Osteoblast (primary cell): ENCODE measurements around the gene ZNF140. TPM values are rescaled to one million over a fixed set of nuclear protein-coding genes. Genes with fewer than 3 reads are reported as not detected.

ENCODE experiments used
- DNase-seq: peaks from one replicate; pipeline ENCODE4 v3.0.0; 2011; ENCODE audit warnings: low spot score, mixed read lengths; ENCODE audit not compliant: insufficient read length; ENCODE audit errors: missing footprints
- H2AFZ ChIP-seq: 2 replicates; pipeline ENCODE4 v1.6.0; 2011; ENCODE audit warnings: mild to moderate bottlenecking, low read length
- H3K27ac ChIP-seq: 2 replicates; pipeline ENCODE4 v1.5.1; 2011; ENCODE audit warnings: mild to moderate bottlenecking, low read depth, low read length, moderate library complexity
- H3K27me3 ChIP-seq: 2 replicates; pipeline ENCODE4 v1.6.0; 2012; ENCODE audit warnings: mild to moderate bottlenecking, control low read depth, inconsistent platforms, low read length, moderate library complexity; ENCODE audit not compliant: insufficient read depth
- H3K36me3 ChIP-seq: 2 replicates; pipeline ENCODE4 v1.5.1; 2011; ENCODE audit warnings: mild to moderate bottlenecking, low read length, control low read depth, moderate library complexity; ENCODE audit not compliant: insufficient read depth
- H3K4me1 ChIP-seq: 2 replicates; pipeline ENCODE4 v1.5.1; 2011; ENCODE audit warnings: mild to moderate bottlenecking, low read length, control low read depth, moderate library complexity; ENCODE audit not compliant: insufficient read depth
- H3K4me2 ChIP-seq: 2 replicates; pipeline ENCODE4 v1.6.0; 2011; ENCODE audit warnings: mild to moderate bottlenecking, low read length; ENCODE audit not compliant: insufficient read depth
- H3K4me3 ChIP-seq: fragments of 200-600 bp; sonication (generic); 3 replicates; pipeline ENCODE4 v1.5.1; 2012; ENCODE audit warnings: mild to moderate bottlenecking, low read length, inconsistent platforms; ENCODE audit not compliant: insufficient read depth
- H3K79me2 ChIP-seq: 2 replicates; pipeline ENCODE4 v1.6.0; 2012; ENCODE audit warnings: mild to moderate bottlenecking, low read length, control low read depth, inconsistent platforms; ENCODE audit not compliant: insufficient read depth
- H3K9me3 ChIP-seq: 2 replicates; pipeline ENCODE4 v1.5.1; 2011; ENCODE audit warnings: low read depth, low read length, control low read depth
- H4K20me1 ChIP-seq: 2 replicates; pipeline ENCODE4 v1.6.0; 2012; ENCODE audit warnings: mild to moderate bottlenecking, low read length, control low read depth; ENCODE audit not compliant: insufficient read depth
- CTCF ChIP-seq: IDR thresholded peaks from 2 replicates; pipeline ENCODE4 v1.5.1; 2011; ENCODE audit warnings: mild to moderate bottlenecking, low read depth, low read length, moderate library complexity; ENCODE audit errors: extremely low read depth
- total RNA-seq: library from RNA; depleted of rRNA; stranded (reverse); fragments of >200 nt; gene quantifications from 2 replicates; pipeline ENCODE4 v1.2.3, GENCODE V29; 2012

Gene ZNF140
- total RNA-seq, 1 donor, result 21.0 TPM

DNA sequence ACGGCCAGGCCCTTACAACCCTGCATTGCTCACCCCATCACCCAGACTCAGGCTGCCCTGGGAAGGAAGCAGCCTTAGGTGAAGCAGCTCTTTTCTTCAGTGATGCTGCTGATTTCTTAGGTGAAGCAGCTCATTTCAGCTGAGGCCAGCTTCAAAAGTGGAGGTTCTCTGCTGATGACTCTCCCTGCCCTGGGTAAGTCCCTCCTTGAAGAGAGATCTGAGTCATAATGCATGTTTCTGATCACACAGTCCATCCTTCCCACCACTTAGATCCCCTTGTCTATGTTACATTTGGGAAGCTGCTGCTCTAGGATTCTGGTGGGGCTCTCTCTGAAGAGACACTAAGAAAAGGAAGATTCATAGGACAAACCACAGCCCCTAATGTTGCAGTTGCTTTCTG is 17.2 kb upstream of the ZNF140 start:
- DNase-seq, result no peak
- Histone ChIP-seq H3K4me3 (no peak overlapping the region), H3K9me3 (peaks cover 57% of the 10 kb centered on the region), H2AFZ (no peak overlapping the region), H3K36me3 (no peaks in the 10 kb centered on the region), H3K79me2 (no peaks in the 10 kb centered on the region), H4K20me1 (no peaks in the 10 kb centered on the region), H3K27me3 (no peaks in the 10 kb centered on the region), H3K27ac (no peak overlapping the region), H3K4me2 (no peak overlapping the region), H3K4me1 (no peaks in the 10 kb centered on the region)
- no peak for TF ChIP-seq CTCF

GRCh38 chr12:133073836-133074235 is 6.9 kb upstream of the ZNF140 start:
- no peaks in the 10 kb centered on the region for H3K27me3 ChIP-seq
- H3K9me3 ChIP-seq, result peaks cover 4% of the 10 kb centered on the region

DNA sequence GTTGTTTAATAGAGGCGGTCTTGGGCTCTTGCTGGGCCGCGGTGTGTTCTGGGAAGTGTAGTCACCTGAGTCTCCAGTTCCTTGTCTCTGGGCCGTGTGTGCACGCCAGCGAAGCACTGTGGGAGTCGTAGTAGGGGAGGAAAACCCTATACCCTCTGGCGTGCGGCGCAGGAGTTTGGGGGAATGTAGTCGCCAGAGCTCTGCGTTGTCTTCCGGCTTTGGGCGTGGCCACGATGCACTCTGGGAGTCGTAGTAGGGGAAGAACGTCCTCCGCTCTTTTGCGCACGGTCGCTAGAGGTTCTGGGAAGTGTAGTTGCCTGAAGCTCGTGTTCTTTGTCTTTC is 726 bp upstream of the ZNF140 start:
- H3K27ac ChIP-seq, result peak overlapping the region; percentile 99
- peak overlapping the region; percentile 93 for H3K4me3 ChIP-seq
- peak overlapping the region; percentile 91 for H2AFZ ChIP-seq
- no peak for TF ChIP-seq CTCF
- H3K36me3 ChIP-seq, result peaks cover 31% of the 10 kb centered on the region
- peaks cover 3% of the 10 kb centered on the region for H3K4me1 ChIP-seq
- H4K20me1 ChIP-seq, result no peaks in the 10 kb centered on the region
- H3K79me2 ChIP-seq, result peaks cover 19% of the 10 kb centered on the region
- peaks cover 12% of the 10 kb centered on the region for H3K9me3 ChIP-seq
- peak; percentile 91 for DNase-seq
- no peaks in the 10 kb centered on the region for H3K27me3 ChIP-seq
- H3K4me2 ChIP-seq, result peak overlapping the region; percentile 93

More at GRCh38 chr12:133073836-133074235, 6.9 kb upstream of the ZNF140 start:
- Histone ChIP-seq H3K36me3 (no peaks in the 10 kb centered on the region), H3K4me3 (no peak overlapping the region), H4K20me1 (no peaks in the 10 kb centered on the region), H3K27ac (no peak overlapping the region), H3K4me2 (no peak overlapping the region), H2AFZ (no peak overlapping the region), H3K79me2 (no peaks in the 10 kb centered on the region), H3K4me1 (no peaks in the 10 kb centered on the region)
- no peak for DNase-seq
- no peak for TF ChIP-seq CTCF

DNA sequence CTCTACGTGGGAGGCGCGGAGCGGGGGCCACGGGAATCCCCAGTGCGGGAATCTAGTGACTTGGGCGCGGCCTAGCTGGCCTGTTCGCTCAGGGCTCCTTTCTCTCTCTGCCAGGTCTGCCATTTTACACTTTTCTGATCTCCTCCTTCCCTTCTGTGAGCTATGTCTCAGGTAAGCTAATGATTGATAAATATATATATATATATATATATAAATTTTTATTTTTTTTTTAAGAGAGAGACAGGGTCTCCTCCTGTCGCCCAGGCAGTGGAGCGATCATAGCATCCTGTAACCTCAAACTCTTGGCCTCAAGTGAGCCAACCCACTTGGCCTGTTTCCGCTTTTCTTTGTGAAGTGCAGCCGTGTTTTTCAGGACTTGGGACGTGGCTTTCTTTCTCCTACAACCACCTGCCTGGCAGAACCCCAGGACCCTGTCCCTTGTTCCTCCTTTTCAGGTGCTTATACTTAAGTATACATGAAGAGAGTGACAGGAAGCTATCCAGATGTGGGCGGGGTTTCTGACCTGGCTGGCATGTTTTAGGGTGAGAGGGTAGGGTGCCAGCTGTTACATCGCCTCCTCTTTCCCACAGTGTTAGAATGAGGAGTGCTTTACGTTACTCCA is 547 bp downstream of the ZNF140 start:
- Histone ChIP-seq H3K27me3 (no peaks in the 10 kb centered on the region), H3K4me2 (peak overlapping the region; percentile 93), H3K4me3 (peak overlapping the region; percentile 93), H3K4me1 (peaks cover 3% of the 10 kb centered on the region), H2AFZ (peak overlapping the region; percentile 94), H4K20me1 (no peaks in the 10 kb centered on the region), H3K79me2 (peaks cover 19% of the 10 kb centered on the region), H3K9me3 (peaks cover 19% of the 10 kb centered on the region), H3K36me3 (peaks cover 43% of the 10 kb centered on the region), H3K27ac (peak overlapping the region; percentile 99)
- no peak for TF ChIP-seq CTCF
- DNase-seq, result no peak
